ENCODE measurements around the gene SYNRG.
"Not testable (repeated sequence)": the region's sequence is repeated elsewhere in the genome, so short reads cannot be mapped to it uniquely, and the experiment has no call there.

The SYNRG gene

DNA sequence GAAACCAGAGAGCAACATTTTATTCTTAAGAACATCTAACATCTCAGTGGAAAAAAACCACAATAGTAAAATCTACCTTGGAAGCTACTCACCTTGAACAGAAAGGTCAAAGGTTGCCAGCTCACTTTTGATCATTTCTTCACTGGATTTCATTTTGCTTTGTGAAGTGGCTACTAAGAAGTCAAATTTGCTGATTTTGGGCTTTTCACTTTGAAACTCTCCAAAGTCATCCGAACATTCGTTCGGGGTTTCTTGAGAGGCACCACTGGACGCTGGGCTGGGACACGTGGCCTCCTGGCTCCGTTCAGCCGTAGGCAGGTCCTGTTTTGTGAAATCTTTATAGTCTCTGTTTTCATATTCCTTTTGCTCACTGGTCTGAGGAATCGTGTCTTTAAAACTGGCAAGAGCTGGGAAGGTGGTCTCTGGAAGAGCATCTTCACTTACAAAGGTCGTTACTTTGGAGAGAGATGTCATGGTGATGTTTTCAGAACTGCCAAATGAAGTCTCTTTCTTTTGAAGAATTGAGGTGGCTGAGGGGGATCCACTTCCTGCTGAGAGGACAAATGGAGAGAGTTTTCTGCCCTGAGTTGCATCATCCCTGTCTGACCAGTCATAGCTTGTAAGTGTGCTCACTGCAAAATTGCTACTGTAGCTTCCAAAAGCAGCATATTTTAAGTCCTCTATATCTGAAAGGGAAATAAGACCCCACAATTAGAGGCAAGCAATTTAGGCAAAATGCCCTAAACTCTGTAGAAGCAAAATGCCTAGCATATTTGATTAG is 67.1 kb downstream of the SYNRG start:
- no peak for DNase-seq

GRCh38 chr17:37538981-37539659 is 70.1 kb downstream of the SYNRG start:
- no peak for DNase-seq

DNA sequence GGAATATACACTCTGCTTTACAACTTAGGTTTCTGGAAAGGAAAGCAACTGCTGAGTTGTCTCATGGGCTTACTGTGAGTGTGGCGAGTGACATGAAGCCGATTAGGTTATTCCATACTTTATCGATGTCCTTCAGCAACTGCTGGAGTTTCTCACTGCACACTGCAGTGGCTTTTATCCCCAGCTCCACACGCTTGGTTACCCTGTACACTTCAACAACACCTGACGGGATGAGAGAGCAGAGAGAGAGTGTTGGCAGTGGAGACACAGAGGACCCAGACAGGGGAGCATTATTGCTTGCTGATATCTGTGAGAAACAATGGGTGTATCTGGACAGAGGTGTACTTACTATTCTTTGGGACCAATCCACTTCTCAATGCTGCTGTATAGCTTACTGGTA is 73.3 kb downstream of the SYNRG start:
- no peak for DNase-seq

GRCh38 chr17:37532756-37533155 is 76.5 kb downstream of the SYNRG start:
- DNase-seq: no peak

DNA sequence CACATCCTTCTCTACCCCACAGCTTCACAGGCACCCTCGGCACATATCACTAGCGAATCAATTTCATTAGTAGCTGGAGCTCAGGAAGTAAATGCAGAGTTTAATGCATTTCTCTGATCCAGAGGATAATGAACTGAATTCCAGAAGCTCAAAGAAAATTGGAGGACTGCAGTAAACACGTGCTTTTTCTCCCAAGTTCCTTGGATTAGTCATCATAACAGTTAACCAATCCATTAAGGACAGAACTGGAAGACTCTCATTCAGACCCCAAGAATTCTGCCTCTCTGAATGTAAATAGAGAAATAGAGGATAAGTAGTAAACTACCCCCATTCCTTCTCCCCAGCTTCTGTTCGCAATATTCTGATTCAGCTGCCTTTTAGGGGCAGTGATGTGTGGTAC is 78.8 kb downstream of the SYNRG start:
- no peak for DNase-seq

DNA sequence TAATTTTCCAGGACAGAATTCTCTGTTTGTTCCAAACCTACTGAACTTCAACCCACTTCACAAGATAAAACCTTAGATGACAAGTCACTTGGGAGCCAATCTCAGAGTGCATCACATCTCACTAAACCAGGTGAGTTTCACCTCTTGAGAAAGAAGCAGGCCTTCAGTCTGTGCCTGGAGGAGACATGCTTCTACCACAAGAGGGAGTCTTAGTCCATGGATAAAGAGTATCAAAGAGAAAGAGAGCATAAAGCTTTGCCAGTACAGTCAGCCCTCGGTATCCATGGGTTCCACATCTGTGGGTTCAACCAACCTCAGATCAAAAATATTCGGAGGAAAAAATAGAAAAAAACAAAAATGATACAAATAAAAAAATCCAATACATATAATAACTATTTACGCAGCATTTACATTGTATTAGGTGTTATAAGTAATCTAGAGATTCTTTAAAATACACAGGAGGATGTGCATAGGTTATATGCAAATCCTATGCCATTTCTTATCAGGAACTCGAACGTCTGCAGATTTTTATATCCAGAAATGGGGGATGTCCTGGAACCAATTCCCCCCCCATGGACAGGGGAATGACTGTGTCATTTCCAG is 81.9 kb downstream of the SYNRG start:
- DNase-seq: peak; percentile 16 to 38

- DNase-seq: no peak
Measured at GRCh38 chr17:37523715-37524219, 85.5 kb downstream of the SYNRG start.

GRCh38 chr17:37521821-37522220 is 87.4 kb downstream of the SYNRG start:
- DNase-seq: no peak

DNA sequence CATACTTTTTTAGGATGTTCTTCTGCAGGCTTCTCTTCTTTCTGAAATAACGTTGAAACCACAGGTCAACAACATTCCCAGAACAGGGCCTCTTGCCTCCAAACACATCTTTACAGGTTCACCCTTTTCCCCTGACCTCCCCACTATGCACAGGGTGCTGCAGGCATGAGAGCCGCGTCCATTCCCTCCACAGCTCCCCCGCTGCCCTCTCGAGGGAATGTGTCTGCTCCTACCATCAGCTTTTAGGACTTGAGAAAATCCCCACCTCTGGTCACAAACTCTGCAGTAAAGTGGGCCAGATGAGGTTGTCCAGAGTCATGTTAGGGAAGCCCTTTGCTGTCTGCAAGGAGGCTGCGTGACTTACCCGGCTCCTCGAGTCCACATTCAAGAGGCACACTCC is 89.0 kb downstream of the SYNRG start:
- no peak for DNase-seq

DNA sequence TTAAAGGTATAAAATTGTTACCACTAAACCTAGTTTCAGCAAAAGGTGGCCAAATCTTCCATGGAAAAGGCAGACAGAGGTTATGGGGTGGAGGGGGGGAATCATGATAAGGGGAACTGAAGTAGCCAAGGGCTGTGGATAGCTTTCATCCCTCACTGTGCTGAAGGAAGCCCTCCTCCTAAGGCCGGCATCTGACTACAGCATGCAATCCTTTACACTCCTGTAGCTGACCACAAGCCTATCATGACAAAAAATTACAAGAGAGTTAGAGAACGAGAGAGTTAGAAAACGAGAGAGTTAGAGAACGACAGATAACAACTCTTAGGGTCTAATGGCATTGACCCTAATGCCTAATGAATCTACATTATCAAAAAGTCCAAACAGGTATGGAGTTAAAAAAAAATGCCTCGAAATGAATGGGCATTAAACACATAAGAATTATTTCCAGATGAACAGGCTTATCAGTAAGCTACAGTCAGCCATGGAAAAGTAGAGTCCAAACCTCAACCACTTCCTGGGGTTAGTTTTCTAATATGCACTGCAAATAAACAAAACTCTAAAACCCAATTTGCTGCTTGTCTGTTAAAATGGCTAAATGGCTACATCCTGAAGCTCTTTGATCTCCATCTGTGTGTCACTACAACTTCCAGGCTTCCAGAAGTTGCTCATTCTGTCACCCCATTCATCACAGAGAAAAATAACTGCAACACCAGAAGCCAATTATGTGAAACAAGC is 89.8 kb downstream of the SYNRG start:
- no peak for DNase-seq

DNA sequence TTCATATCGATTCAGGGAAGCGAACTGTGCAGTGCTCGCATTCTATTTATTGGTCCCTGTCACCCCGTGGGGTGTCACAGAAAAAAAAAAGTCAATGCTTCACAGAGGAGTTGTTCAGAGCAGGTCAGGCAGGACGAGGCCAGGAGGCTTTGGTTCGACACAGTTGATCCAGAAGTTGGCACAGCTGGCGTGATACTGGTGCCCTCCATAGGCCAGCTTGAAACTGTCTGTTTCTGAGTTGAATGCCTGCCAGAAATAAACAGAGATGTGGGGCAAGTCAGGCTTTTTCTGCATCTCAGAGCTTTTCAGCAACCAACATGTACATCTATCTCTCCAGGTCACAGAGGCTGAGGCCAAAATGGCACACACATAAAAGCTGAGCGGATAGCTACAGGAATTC is 90.4 kb downstream of the SYNRG start:
- DNase-seq: no peak

GRCh38 chr17:37517881-37518280 is 91.3 kb downstream of the SYNRG start:
- no peak for DNase-seq

DNA sequence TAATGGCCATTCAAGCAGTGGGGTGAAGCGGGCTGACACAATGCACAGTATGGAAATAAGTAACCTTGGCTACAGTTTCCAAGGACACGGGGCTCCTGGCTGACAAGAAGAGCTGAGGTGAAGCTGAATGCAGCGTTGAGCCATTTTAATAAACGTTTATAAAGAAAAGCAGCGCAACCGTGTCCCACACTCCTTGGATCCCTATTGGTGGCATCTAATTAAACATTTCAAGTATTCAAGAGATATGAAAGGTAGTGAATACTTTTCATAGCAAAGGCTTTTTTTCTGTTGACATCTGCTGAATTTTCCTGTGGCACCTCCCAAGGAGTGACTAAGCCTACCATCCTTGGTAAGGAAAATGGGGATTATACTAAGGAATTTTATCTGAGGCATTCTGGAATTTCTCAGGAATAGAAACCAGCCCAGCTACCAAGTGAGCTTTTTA is 93.1 kb downstream of the SYNRG start:
- no peak for DNase-seq

- DNase-seq: no peak
Measured at GRCh38 chr17:37513711-37514110, 95.5 kb downstream of the SYNRG start.

DNA sequence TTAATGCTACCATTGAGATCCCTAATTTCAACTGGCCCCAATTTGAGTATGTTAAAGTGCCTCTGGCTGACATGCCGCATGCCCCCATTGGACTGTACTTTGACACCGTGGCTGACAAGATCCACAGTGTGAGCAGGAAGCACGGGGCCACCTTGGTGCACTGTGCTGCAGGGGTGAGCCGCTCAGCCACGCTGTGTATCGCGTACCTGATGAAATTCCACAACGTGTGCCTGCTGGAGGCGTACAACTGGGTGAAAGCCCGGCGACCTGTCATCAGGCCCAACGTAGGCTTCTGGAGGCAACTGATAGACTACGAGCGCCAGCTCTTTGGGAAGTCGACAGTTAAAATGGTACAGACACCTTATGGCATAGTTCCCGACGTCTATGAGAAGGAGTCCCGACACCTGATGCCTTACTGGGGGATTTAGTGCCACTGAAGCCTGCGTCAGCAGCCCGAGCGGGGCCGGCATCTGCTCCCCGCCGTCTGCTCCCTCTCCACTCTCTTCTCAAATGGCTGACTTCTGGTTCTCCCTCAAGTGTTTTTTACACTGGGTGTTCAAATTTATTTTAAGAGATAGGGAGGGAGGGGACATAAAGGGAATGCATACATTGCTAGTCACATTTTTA is 96.7 kb downstream of the SYNRG start:
- DNase-seq: no peak

GRCh38 chr17:37511642-37512041 is 97.6 kb downstream of the SYNRG start:
- DNase-seq: not testable (repeated sequence)

- no peak for DNase-seq
Measured at GRCh38 chr17:37510056-37510455, 99.2 kb downstream of the SYNRG start.

DNA sequence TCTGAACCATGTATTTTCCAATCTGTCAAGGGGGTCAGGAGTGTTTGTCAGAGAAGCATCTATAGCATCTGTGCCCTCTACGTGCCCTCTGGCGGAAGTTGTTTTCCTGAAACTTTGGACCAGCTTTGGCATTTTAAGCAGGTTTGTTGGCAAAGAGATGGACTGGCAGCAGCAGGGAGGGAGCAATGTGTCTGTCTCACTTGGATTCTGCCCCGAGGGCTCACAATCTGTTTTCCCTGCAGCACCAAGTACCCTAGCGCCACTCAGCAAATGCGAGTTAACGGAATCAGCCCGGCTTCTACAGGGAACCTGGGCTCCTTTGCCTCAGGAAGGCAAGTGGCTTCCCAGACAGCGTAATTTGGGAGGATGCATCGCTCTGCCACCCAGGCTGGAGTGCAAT is 102.1 kb downstream of the SYNRG start:
- no peak for DNase-seq

DNA sequence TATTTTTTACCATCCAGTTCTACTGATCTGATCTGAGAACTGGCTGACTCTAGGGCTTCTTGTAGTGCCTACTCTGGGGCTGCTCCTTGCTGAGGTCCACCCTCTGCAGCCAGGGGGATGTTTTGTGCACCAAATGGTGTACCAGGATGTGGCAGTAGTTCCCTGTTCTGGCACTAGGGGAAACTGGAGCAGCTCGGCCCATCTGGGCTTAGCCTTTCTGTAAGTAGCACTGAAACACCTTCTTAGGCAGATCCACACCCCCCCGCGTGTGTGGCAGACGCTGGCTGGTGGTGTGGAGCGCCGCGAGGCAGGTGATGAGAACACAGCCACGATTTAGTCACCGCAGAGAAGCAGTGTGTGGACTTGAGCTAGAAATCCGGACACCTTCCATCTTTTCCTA is 102.5 kb downstream of the SYNRG start:
- no peak for DNase-seq

DNA sequence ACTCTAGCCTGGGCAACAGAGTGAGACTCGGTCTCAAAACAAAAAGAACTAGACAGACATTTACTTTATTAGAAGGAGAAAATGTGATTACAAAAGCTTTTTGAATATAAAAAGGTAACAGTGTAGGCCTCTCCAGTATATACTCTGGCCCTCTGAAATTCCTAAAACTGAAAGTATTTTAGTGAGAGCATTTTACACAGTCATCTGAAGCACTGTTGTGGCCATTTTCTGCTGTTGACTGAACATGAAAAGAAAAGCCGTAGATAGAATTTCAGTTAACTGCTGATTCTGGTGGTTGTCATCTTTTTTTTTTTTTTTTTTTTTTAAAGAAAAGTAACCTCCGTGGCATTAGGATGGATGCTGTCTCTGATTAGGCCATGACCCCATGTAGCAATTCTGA is 103.9 kb downstream of the SYNRG start:
- DNase-seq: no peak

GRCh38 chr17:37503148-37503547 is 106.1 kb downstream of the SYNRG start:
- no peak for DNase-seq

GRCh38 chr17:37502009-37502936 is 106.9 kb downstream of the SYNRG start:
- no peak for DNase-seq

Measured in NCI-H1930 (cell line).